SU-DHL-6 (cell line): ENCODE data around the gene LRRN4CL.

Source experiments
- H2AFZ ChIP-seq: fragments of 200-600 bp; sonication (generic); 2 replicates; pipeline ENCODE4 v1.6.1; 2014; ENCODE audit warnings: low read depth, mild to moderate bottlenecking, moderate library complexity, mixed read lengths, antibody characterized with exemption, low read length; ENCODE audit not compliant: severe bottlenecking
- H3F3A ChIP-seq: fragments of 200-600 bp; shearing (Covaris generic); 2 replicates; pipeline ENCODE4 v1.6.0; 2016; ENCODE audit warnings: antibody characterized with exemption, mild to moderate bottlenecking; ENCODE audit not compliant: insufficient read depth
- H3K27ac ChIP-seq: fragments of 200-600 bp; sonication (generic); 2 replicates; pipeline ENCODE4 v1.5.1; 2016; ENCODE audit warnings: low read depth, mild to moderate bottlenecking, low read length, moderate library complexity, mixed read lengths
- H3K27me3 ChIP-seq: fragments of 200-600 bp; sonication (generic), shearing (Covaris generic); 2 replicates; pipeline ENCODE4 v1.6.0; 2014; ENCODE audit warnings: mild to moderate bottlenecking, low read length
- H3K36me3 ChIP-seq: fragments of 200-600 bp; sonication (generic); 2 replicates; pipeline ENCODE4 v1.6.1; 2014; ENCODE audit warnings: mild to moderate bottlenecking, low read length, mixed read lengths
- H3K4me2 ChIP-seq: fragments of 300-600, 200-600 bp; shearing (Covaris generic), sonication (generic); 2 replicates; pipeline ENCODE4 v1.6.0; 2014; ENCODE audit warnings: low read length, low read depth, mild to moderate bottlenecking; ENCODE audit not compliant: poor library complexity, severe bottlenecking
- H3K4me3 ChIP-seq: fragments of 200-600 bp; sonication (generic); 2 replicates; pipeline ENCODE4 v1.5.1; 2014; ENCODE audit warnings: antibody characterized with exemption, low read length, mild to moderate bottlenecking, mixed read lengths; ENCODE audit not compliant: insufficient read depth, poor library complexity, severe bottlenecking
- H3K79me2 ChIP-seq: fragments of 200-600 bp; sonication (generic); 2 replicates; pipeline ENCODE4 v1.6.1; 2014; ENCODE audit warnings: mild to moderate bottlenecking, low read length, moderate library complexity; ENCODE audit not compliant: insufficient read depth
- H3K9ac ChIP-seq: fragments of 200-600 bp; sonication (generic); 2 replicates; pipeline ENCODE4 v1.7.0; 2014; ENCODE audit warnings: mild to moderate bottlenecking, low read length
- H3K9me2 ChIP-seq: fragments of 200-600 bp; sonication (generic); replicated peaks from 2 replicates; pipeline ENCODE4 v1.6.1; 2014; ENCODE audit warnings: low read length; ENCODE audit not compliant: insufficient read depth
- H3K9me3 ChIP-seq: fragments of 200-600 bp; sonication (generic); 2 replicates; pipeline ENCODE4 v1.6.1; 2014; ENCODE audit warnings: low read length, mixed read lengths; ENCODE audit not compliant: insufficient read depth
- H4K20me1 ChIP-seq: fragments of 200-600 bp; sonication (generic); 2 replicates; pipeline ENCODE4 v1.6.1; 2014; ENCODE audit warnings: low read depth, mild to moderate bottlenecking, antibody characterized with exemption, low read length, moderate library complexity, mixed read lengths
- CTCF ChIP-seq: fragments of 200-600 bp; sonication (generic); IDR thresholded peaks from one replicate; pipeline ENCODE4 v1.5.1; 2017; ENCODE audit warnings: antibody characterized with exemption, mild to moderate bottlenecking, low read length, moderate library complexity; ENCODE audit not compliant: insufficient read depth, poor library complexity, severe bottlenecking
- EZH2phosphoT487 ChIP-seq: fragments of 200-600 bp; sonication (generic), shearing (Covaris generic); conservative IDR thresholded peaks from 2 replicates; pipeline ENCODE4 v1.6.1; 2018; ENCODE audit warnings: mild to moderate bottlenecking, antibody characterized with exemption, low read length, moderate library complexity, mixed read lengths

LRRN4CL gene

GRCh38 chr11:62716816-62717215 lies 27.5 kb upstream of the LRRN4CL start:
- Histone ChIP-seq H3K9me2 (no peaks in the 10 kb centered on the region), H3K4me3 (no peak overlapping the region), H2AFZ (no peak overlapping the region), H4K20me1 (no peaks in the 10 kb centered on the region), H3K9ac (no peak overlapping the region), H3K27me3 (no peaks in the 10 kb centered on the region), H3K27ac (no peak overlapping the region), H3K9me3 (no peaks in the 10 kb centered on the region), H3K79me2 (peaks cover 23% of the 10 kb centered on the region), H3K4me2 (no peak overlapping the region), H3K36me3 (peaks cover 49% of the 10 kb centered on the region), H3F3A (peaks cover 13% of the 10 kb centered on the region)
- TF ChIP-seq CTCF (no peak), EZH2phosphoT487 (no peak)

GRCh38 chr11:62716206-62716605 lies 26.9 kb upstream of the LRRN4CL start:
- no peak for TF ChIP-seq EZH2phosphoT487
- TF ChIP-seq CTCF: no peak
- Histone ChIP-seq H3K27me3 (no peaks in the 10 kb centered on the region), H3K27ac (no peak overlapping the region), H3K9ac (no peak overlapping the region), H2AFZ (no peak overlapping the region), H4K20me1 (no peaks in the 10 kb centered on the region), H3F3A (peaks cover 13% of the 10 kb centered on the region), H3K4me2 (no peak overlapping the region), H3K9me3 (no peaks in the 10 kb centered on the region), H3K4me3 (no peak overlapping the region), H3K9me2 (no peaks in the 10 kb centered on the region), H3K36me3 (peaks cover 47% of the 10 kb centered on the region), H3K79me2 (peaks cover 20% of the 10 kb centered on the region)

- Histone ChIP-seq H3K9ac (no peak overlapping the region), H3K9me2 (no peaks in the 10 kb centered on the region), H3F3A (peaks cover 13% of the 10 kb centered on the region), H3K27me3 (no peaks in the 10 kb centered on the region), H3K4me2 (no peak overlapping the region), H3K79me2 (peaks cover 15% of the 10 kb centered on the region), H3K27ac (no peak overlapping the region), H3K36me3 (peaks cover 43% of the 10 kb centered on the region), H4K20me1 (no peaks in the 10 kb centered on the region), H3K4me3 (no peak overlapping the region), H3K9me3 (no peaks in the 10 kb centered on the region), H2AFZ (no peak overlapping the region)
- TF ChIP-seq EZH2phosphoT487 (no peak), CTCF (no peak)
Observed at GRCh38 chr11:62715150-62716130, 26.1 kb upstream of the LRRN4CL start.
